ENCODE measurements around the gene TMEM138. TPM values are rescaled to one million over a fixed set of nuclear protein-coding genes. Genes with fewer than 3 reads are reported as not detected.
A peak's percentile ranks its signal among the peaks of the same experiment; 100 is the strongest.

TMEM138 gene
- total and polyA plus RNA-seq, 2 of the 4 experiments (the other 2 are of a cell fraction): 16.8 to 53.2 TPM

DNA sequence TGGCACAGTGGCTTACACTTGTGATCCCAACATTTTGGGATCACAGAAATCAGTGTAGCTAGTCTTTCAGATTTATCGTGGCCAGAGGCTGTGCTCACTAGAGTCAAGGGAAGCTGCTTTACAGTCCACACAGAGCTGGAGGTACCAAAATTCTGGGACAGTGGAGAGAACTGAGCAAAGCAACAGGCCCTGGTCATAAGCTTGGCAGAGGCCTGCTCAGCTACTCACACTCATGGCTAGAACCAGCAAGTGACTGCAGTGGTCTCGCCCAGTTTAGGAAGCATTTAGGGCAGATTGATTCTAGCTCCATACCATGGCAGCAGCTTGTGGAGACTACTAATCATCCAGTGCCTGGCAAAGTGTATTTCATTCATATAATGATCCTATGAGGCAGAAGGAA, 39.0 kb downstream of the TMEM138 start:
- Histone ChIP-seq H4K8ac (ENCODE audit: low read depth in 2 of 2, low read length in 2 of 2) (peak overlapping the region in 1 of 2 experiments; percentile 25; a peak in 1 of 4 replicates), H2BK15ac (ENCODE audit: low read depth, low read length) (no peak overlapping the region), H3K27ac (ENCODE audit: insufficient read depth, low read length) (no peak overlapping the region), H3K4me2 (ENCODE audit: low read depth, low read length) (no peak overlapping the region), H3K18ac (ENCODE audit: low read depth, low read length) (no peak overlapping the region), H3K9ac (ENCODE audit: low read depth, low read length) (no peak overlapping the region), H3K23ac (ENCODE audit: low read depth, low read length) (no peak overlapping the region), H4K5ac (ENCODE audit: low read depth, low read length) (no peak overlapping the region), H3K36me3 (ENCODE audit: control insufficient read depth, insufficient read depth, low read length) (peaks cover 46% of the 10 kb centered on the region), H3K9me3 (ENCODE audit: control insufficient read depth, insufficient read depth, low read length) (no peaks in the 10 kb centered on the region), H3K79me1 (ENCODE audit: low read depth in 1 of 2, low read length in 2 of 2) (peaks cover 0 to 11% of the 10 kb centered on the region in 2 experiments; a peak in 2 of 4 replicates), H3K27me3 (ENCODE audit: control insufficient read depth, insufficient read depth, low read length) (no peaks in the 10 kb centered on the region), H2AK9ac (replicated peaks; ENCODE audit: low read depth, low read length, poor library complexity) (no peak overlapping the region), H3K4me3 (ENCODE audit: insufficient read depth, low read depth, low read length) (no peak overlapping the region), H3K9me1 (ENCODE audit: insufficient read depth, low read length) (0 out of 2 replicates have a peak, but pooled peaks cover 4% of the 10 kb centered on the region), H3K56ac (ENCODE audit: extremely low read depth, insufficient read depth, low read length) (no peak overlapping the region), H3K14ac (replicated peaks; ENCODE audit: low read depth, low read length) (no peak overlapping the region), H2AK5ac (ENCODE audit: low read depth, low read length) (no peak overlapping the region), H3K4ac (ENCODE audit: low read depth, low read length) (no peak overlapping the region), H3K4me1 (ENCODE audit: control insufficient read depth, insufficient read depth, low read length) (no peaks in the 10 kb centered on the region), H2BK5ac (ENCODE audit: low read depth, low read length, poor library complexity, severe bottlenecking) (no peak overlapping the region), H2BK120ac (ENCODE audit: low read depth, low read length) (no peak overlapping the region), H2BK20ac (ENCODE audit: low read depth, low read length) (no peak overlapping the region), H4K91ac (ENCODE audit: insufficient read depth, low read depth, low read length) (no peak overlapping the region), H2AFZ (replicated peaks; ENCODE audit: low read length, poor library complexity) (no peak overlapping the region), H4K20me1 (ENCODE audit: insufficient read depth, low read length) (0 out of 2 replicates have a peak, but pooled peaks cover 5% of the 10 kb centered on the region)
- WGBS, 2 experiments (ENCODE audit: extremely low coverage in 2 of 2, insufficient read length in 1 of 2): 100% methylated on average over 1 of the region's 2 CpGs; no CpG with 5 or more reads in 1 of the 2 experiments
- dilution Hi-C loops (cut with HindIII; ENCODE audit: low sequenced_read_pairs, unreplicated experiment): no loop called here
- ATAC-seq (ENCODE audit: low read depth) (no peak), DNase-seq (no peak)
- in situ Hi-C loops (cut with MboI; ENCODE audit: low sequenced_read_pairs): no loop called here
- POLR2A ChIA-PET (ENCODE audit: unreplicated experiment): interaction anchor here (1.4 kb wide), 1 partner anchor 8 kb away, joined by 5 read pairs; the partner anchor contains the start of gene TMEM216
- BruUV-seq (replicated peaks): no TSS peak
- TF ChIP-seq RAD21 (IDR thresholded peaks at IDR 0.05; ENCODE audit: low read length) (no peak), CEBPB (IDR thresholded peaks at IDR 0.05; ENCODE audit: low read depth, low read length) (no peak), BHLHE40 (IDR thresholded peaks at IDR 0.05; ENCODE audit: low read depth, low read length) (no peak), RCOR1 (IDR thresholded peaks at IDR 0.05; ENCODE audit: insufficient replicate concordance, low read length) (no peak), MXI1 (IDR thresholded peaks at IDR 0.05; ENCODE audit: borderline replicate concordance, low read depth, low read length) (no peak), FOS (IDR thresholded peaks at IDR 0.05; ENCODE audit: low read depth, low read length) (no peak), SMC3 (IDR thresholded peaks at IDR 0.05; ENCODE audit: low read depth, low read length) (no peak), POLR2A (IDR thresholded peaks at IDR 0.05; ENCODE audit: low read depth, low read length) (no peak)
- TF ChIP-seq, protein P1, sequence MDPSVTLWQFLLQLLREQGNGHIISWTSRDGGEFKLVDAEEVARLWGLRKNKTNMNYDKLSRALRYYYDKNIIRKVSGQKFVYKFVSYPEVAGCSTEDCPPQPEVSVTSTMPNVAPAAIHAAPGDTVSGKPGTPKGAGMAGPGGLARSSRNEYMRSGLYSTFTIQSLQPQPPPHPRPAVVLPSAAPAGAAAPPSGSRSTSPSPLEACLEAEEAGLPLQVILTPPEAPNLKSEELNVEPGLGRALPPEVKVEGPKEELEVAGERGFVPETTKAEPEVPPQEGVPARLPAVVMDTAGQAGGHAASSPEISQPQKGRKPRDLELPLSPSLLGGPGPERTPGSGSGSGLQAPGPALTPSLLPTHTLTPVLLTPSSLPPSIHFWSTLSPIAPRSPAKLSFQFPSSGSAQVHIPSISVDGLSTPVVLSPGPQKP (IDR thresholded peaks at IDR 0.05; ENCODE audit: borderline replicate concordance, low read depth, low read length): no peak
- TF ChIP-seq, protein P2, sequence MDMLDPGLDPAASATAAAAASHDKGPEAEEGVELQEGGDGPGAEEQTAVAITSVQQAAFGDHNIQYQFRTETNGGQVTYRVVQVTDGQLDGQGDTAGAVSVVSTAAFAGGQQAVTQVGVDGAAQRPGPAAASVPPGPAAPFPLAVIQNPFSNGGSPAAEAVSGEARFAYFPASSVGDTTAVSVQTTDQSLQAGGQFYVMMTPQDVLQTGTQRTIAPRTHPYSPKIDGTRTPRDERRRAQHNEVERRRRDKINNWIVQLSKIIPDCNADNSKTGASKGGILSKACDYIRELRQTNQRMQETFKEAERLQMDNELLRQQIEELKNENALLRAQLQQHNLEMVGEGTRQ (IDR thresholded peaks at IDR 0.05; ENCODE audit: low read depth, low read length): no peak
- CTCF ChIA-PET: interaction anchor here (2.3 to 2.7 kb wide), 2 partner anchors 8 to 65 kb away, joined by 7 to 10 read pairs; partner anchors contain the start of gene TMEM216
- intact Hi-C loops (cut with micrococcal nuclease): loop anchor here (5.0 kb wide), 1 partner anchor 79 kb away; no protein-coding TSS in a partner anchor

Measured in IMR-90 (cell line).